ENCODE data around the gene OTOA. TPM values are rescaled to one million over a fixed set of nuclear protein-coding genes. Genes with fewer than 3 reads are reported as not detected.

OTOA gene
- total and polyA plus RNA-seq, 2 of the 8 experiments (the other 6 are each of a cell fraction or from before 2014, with no cell fraction given) = 0.06 to 0.32 TPM

DNA sequence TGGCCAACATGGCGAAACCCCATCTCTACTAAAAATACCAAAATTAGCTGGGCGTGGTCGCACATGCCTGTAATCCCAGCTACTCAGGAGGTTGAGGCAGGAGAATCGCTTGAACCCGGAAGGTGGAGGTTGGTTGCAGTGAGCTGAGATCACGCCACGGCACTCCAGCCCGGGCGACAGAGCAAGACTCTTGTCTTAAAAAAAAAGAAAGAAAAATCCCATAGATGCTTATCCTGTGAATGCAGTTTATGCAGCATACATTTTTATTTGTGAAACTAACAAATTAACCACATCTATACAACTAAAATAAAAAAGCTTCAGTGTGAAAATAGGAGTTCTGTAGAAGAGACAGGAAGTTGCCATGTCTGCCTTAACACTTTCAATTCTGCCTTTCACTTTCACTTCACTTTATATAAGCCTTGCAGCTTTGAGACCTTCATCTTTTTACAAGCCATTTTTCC is 18.5 kb upstream of the OTOA start:
- no peak overlapping the region for H3K27ac ChIP-seq (ENCODE audit: low read depth, low read length)
- no peaks in the 10 kb centered on the region for H3K9me3 ChIP-seq (ENCODE audit: insufficient read depth in 2 of 2, low read depth in 1 of 2, low read length in 1 of 2)
- no peak overlapping the region for H3K18ac ChIP-seq (ENCODE audit: extremely low read depth, low read length)
- H3K4me1 ChIP-seq (replicated peaks in 1 of 4; ENCODE audit: control insufficient read depth in 3 of 4, insufficient read depth in 4 of 4, low read length in 3 of 4) = no peaks in the 10 kb centered on the region
- no peak overlapping the region for H2BK20ac ChIP-seq (ENCODE audit: low read length)
- no peak overlapping the region for H4K8ac ChIP-seq (ENCODE audit: extremely low read depth, insufficient read depth, low read length)
- no peak overlapping the region for H3K14ac ChIP-seq (ENCODE audit: insufficient read length)
- CTCF ChIA-PET (ENCODE audit: partially characterized antibody) = interaction anchor here (0.6 to 3.8 kb wide), 6 partner anchors 12 to 118 kb away, joined by 3 to 25 read pairs (median 3); no protein-coding TSS in a partner anchor
- H2AK5ac ChIP-seq (ENCODE audit: low read depth, low read length) = no peak overlapping the region
- DNase-seq (ENCODE audit: low read depth in 1 of 2, low spot score in 2 of 2) (no peak), FAIRE-seq (no peak)
- H2BK15ac ChIP-seq (ENCODE audit: low read length) = no peak overlapping the region
- H2AFZ ChIP-seq (ENCODE audit: low read length) = no peak overlapping the region
- H2BK5ac ChIP-seq (ENCODE audit: low read depth, low read length) = no peak overlapping the region
- no peak overlapping the region for H3K23ac ChIP-seq (ENCODE audit: insufficient read length)
- WGBS, 2 experiments (ENCODE audit: extremely low coverage in 1 of 2, insufficient coverage in 1 of 2, insufficient read length in 1 of 2, insufficient replicate concordance in 2 of 2, low coverage in 1 of 2, low lambda C conversion rate in 2 of 2, missing lambda C conversion rate in 1 of 2) = 84% methylated on average over 9 of the region's 9 CpGs; no CpG with 5 or more reads in 1 of the 2 experiments
- no peak overlapping the region for H3K4ac ChIP-seq (replicated peaks; ENCODE audit: insufficient read length, low read depth, low read length)
- no peaks in the 10 kb centered on the region for H3K27me3 ChIP-seq (replicated peaks in 1 of 4; ENCODE audit: control insufficient read depth in 3 of 4, extremely low read depth in 1 of 4, insufficient read depth in 3 of 4, low read length in 3 of 4)
- H3K56ac ChIP-seq (replicated peaks; ENCODE audit: insufficient read length, low read depth, low read length) = no peak overlapping the region
- POLR2A ChIA-PET (ENCODE audit: partially characterized antibody) = no interaction called here
- H3K79me1 ChIP-seq (ENCODE audit: low read depth, low read length) = peaks cover 2% of the 10 kb centered on the region; the same call in 1 of the 2 replicates
- no peak overlapping the region for H3K9ac ChIP-seq (replicated peaks in 1 of 4; ENCODE audit: extremely low read depth in 1 of 4, low read depth in 3 of 4, low read length in 3 of 4)
- no peak overlapping the region for H2BK12ac ChIP-seq (ENCODE audit: low read depth, low read length)
- H4K91ac ChIP-seq (replicated peaks; ENCODE audit: insufficient read length, low read length) = no peak overlapping the region
- peaks cover 0 to 3% of the 10 kb centered on the region in 2 experiments for H4K20me1 ChIP-seq (replicated peaks in 1 of 2; ENCODE audit: control insufficient read depth in 1 of 2, insufficient read depth in 2 of 2, low read length in 2 of 2)
- H3K4me2 ChIP-seq (ENCODE audit: insufficient read depth in 1 of 2, low read depth in 2 of 2, low read length in 2 of 2) = no peak overlapping the region
- no peak overlapping the region for H2BK120ac ChIP-seq (replicated peaks; ENCODE audit: low read depth, low read length)
- no peaks in the 10 kb centered on the region for H3K23me2 ChIP-seq (ENCODE audit: low read depth, low read length)
- peaks cover 0 to 13% of the 10 kb centered on the region in 2 experiments; a peak in 1 of 4 replicates for H3K79me2 ChIP-seq (ENCODE audit: control insufficient read depth in 1 of 2, insufficient read depth in 2 of 2, low read length in 2 of 2)
- H3K36me3 ChIP-seq (ENCODE audit: control insufficient read depth in 2 of 4, insufficient read depth in 4 of 4, low read length in 3 of 4) = no peaks in the 10 kb centered on the region
- H3K4me3 ChIP-seq (ENCODE audit: extremely low read depth in 1 of 4, insufficient read depth in 2 of 4, low read depth in 3 of 4, low read length in 4 of 4) = no peak overlapping the region
- no peak overlapping the region for H4K5ac ChIP-seq (ENCODE audit: insufficient read length, low read depth, low read length)
- TF ChIP-seq, protein P1, sequence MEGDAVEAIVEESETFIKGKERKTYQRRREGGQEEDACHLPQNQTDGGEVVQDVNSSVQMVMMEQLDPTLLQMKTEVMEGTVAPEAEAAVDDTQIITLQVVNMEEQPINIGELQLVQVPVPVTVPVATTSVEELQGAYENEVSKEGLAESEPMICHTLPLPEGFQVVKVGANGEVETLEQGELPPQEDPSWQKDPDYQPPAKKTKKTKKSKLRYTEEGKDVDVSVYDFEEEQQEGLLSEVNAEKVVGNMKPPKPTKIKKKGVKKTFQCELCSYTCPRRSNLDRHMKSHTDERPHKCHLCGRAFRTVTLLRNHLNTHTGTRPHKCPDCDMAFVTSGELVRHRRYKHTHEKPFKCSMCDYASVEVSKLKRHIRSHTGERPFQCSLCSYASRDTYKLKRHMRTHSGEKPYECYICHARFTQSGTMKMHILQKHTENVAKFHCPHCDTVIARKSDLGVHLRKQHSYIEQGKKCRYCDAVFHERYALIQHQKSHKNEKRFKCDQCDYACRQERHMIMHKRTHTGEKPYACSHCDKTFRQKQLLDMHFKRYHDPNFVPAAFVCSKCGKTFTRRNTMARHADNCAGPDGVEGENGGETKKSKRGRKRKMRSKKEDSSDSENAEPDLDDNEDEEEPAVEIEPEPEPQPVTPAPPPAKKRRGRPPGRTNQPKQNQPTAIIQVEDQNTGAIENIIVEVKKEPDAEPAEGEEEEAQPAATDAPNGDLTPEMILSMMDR (IDR thresholded peaks at IDR 0.05; ENCODE audit: control extremely low read depth in 1 of 3, insufficient read depth in 1 of 3, low read depth in 1 of 3, low read length in 3 of 3) = no peak
- TF ChIP-seq RBBP5 (IDR thresholded peaks at IDR 0.05; ENCODE audit: borderline replicate concordance, low read depth, low read length) = no peak
- TF ChIP-seq EGR1 (IDR thresholded peaks at IDR 0.05; ENCODE audit: borderline replicate concordance, low read depth, low read length) = no peak
- no peak for TF ChIP-seq HDAC2 (IDR thresholded peaks at IDR 0.05; ENCODE audit: borderline replicate concordance in 1 of 2, low read depth in 2 of 2, low read length in 2 of 2)
- TF ChIP-seq, protein P2, sequence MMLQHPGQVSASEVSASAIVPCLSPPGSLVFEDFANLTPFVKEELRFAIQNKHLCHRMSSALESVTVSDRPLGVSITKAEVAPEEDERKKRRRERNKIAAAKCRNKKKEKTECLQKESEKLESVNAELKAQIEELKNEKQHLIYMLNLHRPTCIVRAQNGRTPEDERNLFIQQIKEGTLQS (IDR thresholded peaks at IDR 0.05; ENCODE audit: insufficient read depth, low read depth, low read length) = no peak
- TF ChIP-seq PHF8 (conservative IDR thresholded peaks at IDR 0.05; ENCODE audit: low read depth, low read length) = no peak
- TF ChIP-seq EP300 (IDR thresholded peaks at IDR 0.05; ENCODE audit: borderline replicate concordance in 1 of 2, low read depth in 2 of 2, low read length in 2 of 2) = no peak
- no peak for TF ChIP-seq ASH2L (IDR thresholded peaks at IDR 0.05; ENCODE audit: low read length)
- TF ChIP-seq CHD1 (IDR thresholded peaks at IDR 0.05; ENCODE audit: low read depth, low read length) = no peak
- no peak for TF ChIP-seq SP2 (IDR thresholded peaks at IDR 0.05; ENCODE audit: low read length)

All from H1 (cell line).